Psoas muscle (tissue), 8 donors: ENCODE data around the gene CFL1. TPM values are rescaled to one million over a fixed set of nuclear protein-coding genes. Genes with fewer than 3 reads are reported as not detected.
A peak's percentile ranks its signal among the peaks of the same experiment; 100 is the strongest.

ENCODE experiments used
- ATAC-seq, 4 donors: fragments of 200-7000 bp; cut with Tn5 transposase; one replicate each; pipeline ENCODE4 v1.9.1; 2020; ENCODE audit warnings: moderate library complexity in 3 of 4, mild to moderate bottlenecking in 2 of 4
- DNase-seq, 2 donors: peaks; one replicate each; pipeline ENCODE4 v3.0.0-alpha.2; 2020
- H3K27ac ChIP-seq: fragments of 200-600 bp; one replicate; pipeline ENCODE4 v1.8.0; 2022
- H3K27me3 ChIP-seq, 3 donors: fragments of 200-600 bp in 1 of 3; one replicate each; pipeline versions ENCODE4 v1.6.1 to v1.8.0; 2013 to 2022; ENCODE audit warnings: low read length in 2 of 3, mild to moderate bottlenecking in 2 of 3, moderate library complexity in 1 of 3; ENCODE audit not compliant: insufficient read depth in 3 of 3
- H3K36me3 ChIP-seq, 2 donors: fragments of 200-600 bp in 1 of 2; one replicate each; pipeline versions ENCODE4 v1.6.1 to v1.8.0; 2013 to 2022; ENCODE audit warnings: low read depth in 1 of 2, mild to moderate bottlenecking in 1 of 2, moderate library complexity in 1 of 2; ENCODE audit not compliant: insufficient read depth in 1 of 2
- H3K4me1 ChIP-seq: fragments of 200-600 bp; one replicate; pipeline ENCODE4 v1.8.0; 2022
- H3K4me3 ChIP-seq: fragments of 200-600 bp; one replicate; pipeline ENCODE4 v1.8.0; 2022; ENCODE audit warnings: mild to moderate bottlenecking
- H3K9me3 ChIP-seq: fragments of 200-600 bp; one replicate; pipeline ENCODE4 v1.8.0; 2022
- WGBS, 3 donors: extraction: QIAGEN DNeasy Blood & Tissue Kit; methylation state at CpG; one replicate each; pipeline versions ENCODE4 v1.1.6 to v1.1.7; 2013; 5-methylcytosine and 5-hydroxymethylcytosine counted together
- intact Hi-C, 2 donors: fragments of 100-400 bp; cut with DNase I; formaldehyde crosslinking; loops; one replicate each; pipeline versions ENCODE4 v1.11.0 to v1.14.2; 2022
- polyA plus RNA-seq, 3 donors: library from polyadenylated mRNA; stranded (reverse); fragments of 200-250 nt; gene quantifications; one replicate each; pipeline ENCODE4 v1.2.3, GENCODE V29; 2013
- total RNA-seq, 4 donors: library from RNA; stranded (reverse); fragmentation: NEBNext Ultra II Directional in 2 of 4; extraction: Animal tissue kit (Norgen Biotek cat#: 25700) in 2 of 4; gene quantifications; one replicate each; pipeline versions ENCODE4 v1.2.1 to v1.2.4, GENCODE V29; 2021 to 2023
- TF ChIP-seq, protein P1 (sequence below): fragments of 200-600 bp; IDR thresholded peaks from one replicate; pipeline ENCODE4 v1.8.0; 2022; ENCODE audit warnings: antibody characterized with exemption
- donor health status: healthy with polysubstance abuse.
- donor health status: DM: no; HTN: no; CAD: no; lungs with moderate emphysema.
- donor health status: Bipolar disorder and iron deficiency.
- donor health status: healthy.
- donor health status: DM: yes; HTN: yes; CAD: no.
- donor health status: DM: no; HTN: no; CAD: no.
- donor health status: DM: no; HTN: no; CAD: no.
- donor health status: DM: yes; HTN: yes; CAD: no.

CFL1 gene
- total and polyA plus RNA-seq, 7 donors = 175 to 843 (median 225) TPM

DNA sequence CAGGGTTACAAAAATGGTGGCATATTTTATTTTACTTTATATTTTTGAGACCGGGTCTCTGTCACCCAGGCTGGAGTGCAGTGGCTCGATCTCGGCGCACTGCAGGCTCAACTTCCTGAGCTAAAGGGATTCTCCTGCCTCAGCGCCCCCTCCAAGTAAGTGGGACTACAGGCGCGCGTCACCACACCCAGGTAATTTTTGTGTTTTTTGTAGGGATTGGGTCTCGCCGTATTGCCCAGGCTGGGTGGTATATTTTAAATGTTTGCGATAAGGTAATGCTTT lies 42.9 kb upstream of the CFL1 start:
- Histone ChIP-seq H3K9me3 (no peaks in the 10 kb centered on the region), H3K27ac (peak overlapping the region; percentile 36), H3K27me3 (peaks cover 0 to 8% (median 6%) of the 10 kb centered on the region in 3 donors), H3K4me3 (peak overlapping the region; percentile 82), H3K4me1 (no peaks in the 10 kb centered on the region), H3K36me3 (peaks cover 0 to 3% of the 10 kb centered on the region in 2 donors)
- intact Hi-C loops = no loop called here
- no peak for DNase-seq
- 75 to 80% (median 77%) methylated on average over 11 of the region's 11 CpGs for WGBS, 3 donors
- TF ChIP-seq, protein P1, sequence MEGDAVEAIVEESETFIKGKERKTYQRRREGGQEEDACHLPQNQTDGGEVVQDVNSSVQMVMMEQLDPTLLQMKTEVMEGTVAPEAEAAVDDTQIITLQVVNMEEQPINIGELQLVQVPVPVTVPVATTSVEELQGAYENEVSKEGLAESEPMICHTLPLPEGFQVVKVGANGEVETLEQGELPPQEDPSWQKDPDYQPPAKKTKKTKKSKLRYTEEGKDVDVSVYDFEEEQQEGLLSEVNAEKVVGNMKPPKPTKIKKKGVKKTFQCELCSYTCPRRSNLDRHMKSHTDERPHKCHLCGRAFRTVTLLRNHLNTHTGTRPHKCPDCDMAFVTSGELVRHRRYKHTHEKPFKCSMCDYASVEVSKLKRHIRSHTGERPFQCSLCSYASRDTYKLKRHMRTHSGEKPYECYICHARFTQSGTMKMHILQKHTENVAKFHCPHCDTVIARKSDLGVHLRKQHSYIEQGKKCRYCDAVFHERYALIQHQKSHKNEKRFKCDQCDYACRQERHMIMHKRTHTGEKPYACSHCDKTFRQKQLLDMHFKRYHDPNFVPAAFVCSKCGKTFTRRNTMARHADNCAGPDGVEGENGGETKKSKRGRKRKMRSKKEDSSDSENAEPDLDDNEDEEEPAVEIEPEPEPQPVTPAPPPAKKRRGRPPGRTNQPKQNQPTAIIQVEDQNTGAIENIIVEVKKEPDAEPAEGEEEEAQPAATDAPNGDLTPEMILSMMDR = no peak
- no peak for ATAC-seq

DNA sequence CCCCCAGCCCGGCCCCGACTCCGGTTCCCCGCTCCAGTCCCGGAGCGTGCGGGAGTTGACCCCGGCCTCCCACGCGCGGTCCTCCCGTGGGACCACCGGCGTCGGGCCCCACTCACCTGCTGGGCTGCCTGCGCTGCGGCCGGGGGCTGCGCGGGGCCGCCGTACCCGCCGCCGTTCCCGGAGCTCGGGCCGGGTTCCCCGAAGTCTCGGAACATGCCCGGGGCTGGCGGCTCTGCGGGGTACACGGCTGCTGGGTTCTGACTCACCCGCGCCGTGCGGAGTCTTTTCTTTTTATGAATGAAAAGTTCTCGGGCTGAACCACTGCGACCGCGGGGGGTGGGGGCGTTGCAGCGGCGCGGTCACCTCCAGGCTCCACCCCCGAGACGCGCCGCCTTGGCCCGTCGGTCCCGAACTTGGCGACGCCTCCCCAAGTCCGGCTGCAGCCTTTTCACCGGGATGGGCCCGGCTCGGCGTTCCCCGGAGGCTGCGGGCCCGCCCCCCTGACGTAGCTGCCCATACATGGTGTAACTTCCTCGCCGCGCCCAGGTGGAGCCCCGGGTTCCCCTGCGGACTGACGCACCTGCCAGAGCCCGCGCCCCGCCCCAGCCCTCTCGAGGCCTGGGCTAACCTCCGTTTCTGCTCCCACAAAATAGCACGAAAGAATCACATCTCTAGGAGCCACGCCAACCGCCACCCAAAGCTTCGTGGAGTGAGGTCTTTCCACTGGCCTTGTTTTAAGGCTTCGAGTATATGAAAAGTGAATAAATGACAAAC lies 42.3 kb upstream of the CFL1 start, which contains the start of gene FOSL1:
TSS of gene FOSL1 (minus strand) at position 264 of the 774 bp plus-strand sequence. CDS start at position 215, 49 bp downstream.
- 2% methylated on average over 66 to 80 of the region's 80 CpGs for WGBS, 3 donors
- no peaks in the 10 kb centered on the region for H3K4me1 ChIP-seq
- H3K27ac ChIP-seq = peak within 1 kb of the TSS; percentile 50
- H3K36me3 ChIP-seq = peaks cover 0 to 3% of the 10 kb centered on the region in 2 donors
- intact Hi-C loops = no loop called here
- TF ChIP-seq, protein P1 = no peak
- ATAC-seq (peak; percentile 85 to 93 (median 89)), DNase-seq (peak; percentile 92 to 93)
- H3K9me3 ChIP-seq = no peaks in the 10 kb centered on the region
- H3K27me3 ChIP-seq = peaks cover 0 to 8% (median 6%) of the 10 kb centered on the region in 3 donors
- H3K4me3 ChIP-seq = peak within 1 kb of the TSS; percentile 82

GRCh38 chr11:65899356-65900124 lies 41.6 kb upstream of the CFL1 start:
- H3K27ac ChIP-seq = peak overlapping the region; percentile 50

GRCh38 chr11:65898656-65899355 lies 40.8 kb upstream of the CFL1 start:
- H3K4me1 ChIP-seq = peaks cover under 1% of the 10 kb centered on the region
- no peaks in the 10 kb centered on the region for H3K9me3 ChIP-seq
- 28 to 39% (median 29%) methylated on average over 22 to 28 of the region's 28 CpGs for WGBS, 3 donors
- H3K36me3 ChIP-seq = peaks cover 0 to 8% of the 10 kb centered on the region in 2 donors
- H3K27ac ChIP-seq = peak overlapping the region; percentile 50
- intact Hi-C loops = no loop called here
- TF ChIP-seq, protein P1 = no peak
- ATAC-seq (no peak), DNase-seq (no peak)
- H3K27me3 ChIP-seq = peaks cover 0 to 8% (median 6%) of the 10 kb centered on the region in 3 donors
- peak overlapping the region; percentile 82 for H3K4me3 ChIP-seq

More at GRCh38 chr11:65899356-65900124, 41.6 kb upstream of the CFL1 start:
- intact Hi-C loops = no loop called here
- DNase-seq (peak; percentile 81 to 82), ATAC-seq (peak; percentile 58 to 68 (median 64))
- Histone ChIP-seq H3K4me3 (peak overlapping the region; percentile 82), H3K27me3 (peaks cover 0 to 8% (median 6%) of the 10 kb centered on the region in 3 donors), H3K4me1 (no peaks in the 10 kb centered on the region), H3K9me3 (no peaks in the 10 kb centered on the region), H3K36me3 (peaks cover 0 to 3% of the 10 kb centered on the region in 2 donors)
- TF ChIP-seq, protein P1 = no peak
- WGBS, 3 donors = 2 to 3% (median 3%) methylated on average over 49 to 78 of the region's 78 CpGs
